SU-DHL-6 (cell line): ENCODE data around the gene ITPR1.

Source experiments
- H2AFZ ChIP-seq: fragments of 200-600 bp; sonication (generic); 2 replicates; pipeline ENCODE4 v1.6.1; 2014; ENCODE audit warnings: low read depth, mild to moderate bottlenecking, moderate library complexity, mixed read lengths, antibody characterized with exemption, low read length; ENCODE audit not compliant: severe bottlenecking
- H3F3A ChIP-seq: fragments of 200-600 bp; shearing (Covaris generic); 2 replicates; pipeline ENCODE4 v1.6.0; 2016; ENCODE audit warnings: antibody characterized with exemption, mild to moderate bottlenecking; ENCODE audit not compliant: insufficient read depth
- H3K27ac ChIP-seq: fragments of 200-600 bp; sonication (generic); 2 replicates; pipeline ENCODE4 v1.5.1; 2016; ENCODE audit warnings: low read depth, mild to moderate bottlenecking, low read length, moderate library complexity, mixed read lengths
- H3K27me3 ChIP-seq: fragments of 200-600 bp; sonication (generic), shearing (Covaris generic); 2 replicates; pipeline ENCODE4 v1.6.0; 2014; ENCODE audit warnings: mild to moderate bottlenecking, low read length
- H3K36me3 ChIP-seq: fragments of 200-600 bp; sonication (generic); 2 replicates; pipeline ENCODE4 v1.6.1; 2014; ENCODE audit warnings: mild to moderate bottlenecking, low read length, mixed read lengths
- H3K4me2 ChIP-seq: fragments of 300-600, 200-600 bp; shearing (Covaris generic), sonication (generic); 2 replicates; pipeline ENCODE4 v1.6.0; 2014; ENCODE audit warnings: low read length, low read depth, mild to moderate bottlenecking; ENCODE audit not compliant: poor library complexity, severe bottlenecking
- H3K4me3 ChIP-seq: fragments of 200-600 bp; sonication (generic); 2 replicates; pipeline ENCODE4 v1.5.1; 2014; ENCODE audit warnings: antibody characterized with exemption, low read length, mild to moderate bottlenecking, mixed read lengths; ENCODE audit not compliant: insufficient read depth, poor library complexity, severe bottlenecking
- H3K79me2 ChIP-seq: fragments of 200-600 bp; sonication (generic); 2 replicates; pipeline ENCODE4 v1.6.1; 2014; ENCODE audit warnings: mild to moderate bottlenecking, low read length, moderate library complexity; ENCODE audit not compliant: insufficient read depth
- H3K9ac ChIP-seq: fragments of 200-600 bp; sonication (generic); 2 replicates; pipeline ENCODE4 v1.7.0; 2014; ENCODE audit warnings: mild to moderate bottlenecking, low read length
- H3K9me2 ChIP-seq: fragments of 200-600 bp; sonication (generic); replicated peaks from 2 replicates; pipeline ENCODE4 v1.6.1; 2014; ENCODE audit warnings: low read length; ENCODE audit not compliant: insufficient read depth
- H3K9me3 ChIP-seq: fragments of 200-600 bp; sonication (generic); 2 replicates; pipeline ENCODE4 v1.6.1; 2014; ENCODE audit warnings: low read length, mixed read lengths; ENCODE audit not compliant: insufficient read depth
- H4K20me1 ChIP-seq: fragments of 200-600 bp; sonication (generic); 2 replicates; pipeline ENCODE4 v1.6.1; 2014; ENCODE audit warnings: low read depth, mild to moderate bottlenecking, antibody characterized with exemption, low read length, moderate library complexity, mixed read lengths
- EZH2phosphoT487 ChIP-seq: fragments of 200-600 bp; sonication (generic), shearing (Covaris generic); conservative IDR thresholded peaks from 2 replicates; pipeline ENCODE4 v1.6.1; 2018; ENCODE audit warnings: mild to moderate bottlenecking, antibody characterized with exemption, low read length, moderate library complexity, mixed read lengths
- TF ChIP-seq, protein P1 (sequence below): fragments of 200-600 bp; sonication (generic); IDR thresholded peaks from one replicate; pipeline ENCODE4 v1.5.1; 2017; ENCODE audit warnings: antibody characterized with exemption, mild to moderate bottlenecking, low read length, moderate library complexity; ENCODE audit not compliant: insufficient read depth, poor library complexity, severe bottlenecking

The ITPR1 gene

GRCh38 chr3:4690277-4690676 lies 197.1 kb downstream of the ITPR1 start:
- H3K9ac ChIP-seq: no peak overlapping the region
- H3K36me3 ChIP-seq: no peaks in the 10 kb centered on the region
- no peaks in the 10 kb centered on the region for H3K79me2 ChIP-seq
- TF ChIP-seq, protein P1, sequence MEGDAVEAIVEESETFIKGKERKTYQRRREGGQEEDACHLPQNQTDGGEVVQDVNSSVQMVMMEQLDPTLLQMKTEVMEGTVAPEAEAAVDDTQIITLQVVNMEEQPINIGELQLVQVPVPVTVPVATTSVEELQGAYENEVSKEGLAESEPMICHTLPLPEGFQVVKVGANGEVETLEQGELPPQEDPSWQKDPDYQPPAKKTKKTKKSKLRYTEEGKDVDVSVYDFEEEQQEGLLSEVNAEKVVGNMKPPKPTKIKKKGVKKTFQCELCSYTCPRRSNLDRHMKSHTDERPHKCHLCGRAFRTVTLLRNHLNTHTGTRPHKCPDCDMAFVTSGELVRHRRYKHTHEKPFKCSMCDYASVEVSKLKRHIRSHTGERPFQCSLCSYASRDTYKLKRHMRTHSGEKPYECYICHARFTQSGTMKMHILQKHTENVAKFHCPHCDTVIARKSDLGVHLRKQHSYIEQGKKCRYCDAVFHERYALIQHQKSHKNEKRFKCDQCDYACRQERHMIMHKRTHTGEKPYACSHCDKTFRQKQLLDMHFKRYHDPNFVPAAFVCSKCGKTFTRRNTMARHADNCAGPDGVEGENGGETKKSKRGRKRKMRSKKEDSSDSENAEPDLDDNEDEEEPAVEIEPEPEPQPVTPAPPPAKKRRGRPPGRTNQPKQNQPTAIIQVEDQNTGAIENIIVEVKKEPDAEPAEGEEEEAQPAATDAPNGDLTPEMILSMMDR: no peak
- TF ChIP-seq EZH2phosphoT487: no peak
- H3K9me3 ChIP-seq: no peaks in the 10 kb centered on the region
- no peaks in the 10 kb centered on the region for H3K27me3 ChIP-seq
- H3K4me3 ChIP-seq: no peak overlapping the region
- no peaks in the 10 kb centered on the region for H3F3A ChIP-seq
- H4K20me1 ChIP-seq: no peaks in the 10 kb centered on the region
- no peak overlapping the region for H3K27ac ChIP-seq
- no peak overlapping the region for H3K4me2 ChIP-seq
- H2AFZ ChIP-seq: no peak overlapping the region
- H3K9me2 ChIP-seq: no peaks in the 10 kb centered on the region

- Histone ChIP-seq H3K36me3 (no peaks in the 10 kb centered on the region), H3F3A (no peaks in the 10 kb centered on the region), H3K4me2 (no peak overlapping the region), H3K79me2 (no peaks in the 10 kb centered on the region), H3K9ac (no peak overlapping the region), H3K27ac (no peak overlapping the region), H2AFZ (no peak overlapping the region), H3K4me3 (no peak overlapping the region), H3K27me3 (no peaks in the 10 kb centered on the region), H3K9me2 (no peaks in the 10 kb centered on the region), H3K9me3 (no peaks in the 10 kb centered on the region), H4K20me1 (no peaks in the 10 kb centered on the region)
- no peak for TF ChIP-seq EZH2phosphoT487
These were observed 200.5 kb downstream of the ITPR1 start for GRCh38 chr3:4693620-4694019.

- H3K36me3 ChIP-seq: no peaks in the 10 kb centered on the region
- H3K79me2 ChIP-seq: no peaks in the 10 kb centered on the region
- no peak overlapping the region for H2AFZ ChIP-seq
- no peak overlapping the region for H3K4me3 ChIP-seq
- H4K20me1 ChIP-seq: no peaks in the 10 kb centered on the region
- no peaks in the 10 kb centered on the region for H3F3A ChIP-seq
- no peaks in the 10 kb centered on the region for H3K9me2 ChIP-seq
- TF ChIP-seq EZH2phosphoT487: no peak
- TF ChIP-seq, protein P1: no peak
- H3K27me3 ChIP-seq: no peaks in the 10 kb centered on the region
- H3K9me3 ChIP-seq: no peaks in the 10 kb centered on the region
- no peak overlapping the region for H3K4me2 ChIP-seq
- H3K27ac ChIP-seq: no peak overlapping the region
- H3K9ac ChIP-seq: no peak overlapping the region
These were observed 202.7 kb downstream of the ITPR1 start for GRCh38 chr3:4695846-4696245.

DNA sequence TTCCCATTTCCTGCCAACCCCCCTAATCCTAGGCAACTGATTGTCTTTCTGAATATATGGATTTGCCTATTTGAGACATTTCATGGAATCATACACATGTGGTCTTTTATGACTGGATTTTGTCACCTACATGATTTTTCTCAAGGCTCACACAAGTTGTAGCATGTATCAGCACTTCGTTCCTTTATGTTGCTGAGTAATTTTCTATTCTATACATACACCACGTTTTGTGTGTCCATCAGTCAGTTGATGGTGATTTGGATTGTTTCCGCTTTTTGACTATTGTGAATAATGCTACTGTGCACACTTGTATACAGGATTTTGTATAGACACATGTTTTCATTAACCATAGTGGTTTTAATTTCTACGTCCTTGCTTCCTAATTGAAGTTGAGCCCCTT lies 203.1 kb downstream of the ITPR1 start:
- Histone ChIP-seq H4K20me1 (no peaks in the 10 kb centered on the region), H3K4me3 (no peak overlapping the region), H3K27ac (no peak overlapping the region), H3K79me2 (no peaks in the 10 kb centered on the region), H3K9me3 (no peaks in the 10 kb centered on the region), H3K9ac (no peak overlapping the region), H3K4me2 (no peak overlapping the region), H3K27me3 (no peaks in the 10 kb centered on the region), H3K9me2 (no peaks in the 10 kb centered on the region), H2AFZ (no peak overlapping the region), H3F3A (no peaks in the 10 kb centered on the region), H3K36me3 (no peaks in the 10 kb centered on the region)
- TF ChIP-seq, protein P1: no peak
- TF ChIP-seq EZH2phosphoT487: no peak
